Measurements from ENCODE around the gene AKNA. TPM values are rescaled to one million over a fixed set of nuclear protein-coding genes. Genes with fewer than 3 reads are reported as not detected.

Gene AKNA
- total RNA-seq, 1 experiment from 2014 or later, result 3.9 TPM

DNA sequence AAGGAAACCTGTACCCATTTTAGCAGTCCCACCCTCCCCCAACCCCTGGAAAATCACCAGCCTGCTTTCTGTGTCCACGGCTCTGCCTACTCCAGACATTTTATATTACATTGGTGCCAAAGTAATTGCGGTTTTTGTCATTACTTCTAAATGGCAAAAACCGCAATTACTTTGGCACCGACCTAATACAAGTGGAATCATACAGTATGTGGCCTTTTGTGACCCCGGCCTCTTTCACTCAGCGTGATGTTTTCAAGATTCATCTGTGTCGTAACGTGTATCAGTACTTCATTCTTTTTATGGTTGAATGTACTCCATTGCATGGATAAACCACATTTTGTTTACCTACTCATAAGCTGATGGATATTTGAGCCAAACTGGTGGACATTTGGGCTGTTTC, 74.6 kb downstream of the AKNA start:
- Mint-ChIP-seq H3K4me1 (ENCODE audit: low read depth, unreplicated experiment) (no peaks in the 10 kb centered on the region), H3K27me3 (ENCODE audit: unreplicated experiment) (no peaks in the 10 kb centered on the region), H3K27ac (ENCODE audit: unreplicated experiment) (no peak overlapping the region), H3K4me3 (ENCODE audit: low read depth, unreplicated experiment) (no peak overlapping the region), H3K9me3 (ENCODE audit: low read depth, unreplicated experiment) (no peaks in the 10 kb centered on the region), H3K36me3 (ENCODE audit: insufficient read depth, unreplicated experiment) (peaks cover 5% of the 10 kb centered on the region)
- DNase-seq, result no peak
- CTCF ChIA-PET, result no interaction called here
- intact Hi-C loops (cut with micrococcal nuclease; ENCODE audit: unreplicated experiment), result no loop called here
- TF ChIP-seq, protein P1, sequence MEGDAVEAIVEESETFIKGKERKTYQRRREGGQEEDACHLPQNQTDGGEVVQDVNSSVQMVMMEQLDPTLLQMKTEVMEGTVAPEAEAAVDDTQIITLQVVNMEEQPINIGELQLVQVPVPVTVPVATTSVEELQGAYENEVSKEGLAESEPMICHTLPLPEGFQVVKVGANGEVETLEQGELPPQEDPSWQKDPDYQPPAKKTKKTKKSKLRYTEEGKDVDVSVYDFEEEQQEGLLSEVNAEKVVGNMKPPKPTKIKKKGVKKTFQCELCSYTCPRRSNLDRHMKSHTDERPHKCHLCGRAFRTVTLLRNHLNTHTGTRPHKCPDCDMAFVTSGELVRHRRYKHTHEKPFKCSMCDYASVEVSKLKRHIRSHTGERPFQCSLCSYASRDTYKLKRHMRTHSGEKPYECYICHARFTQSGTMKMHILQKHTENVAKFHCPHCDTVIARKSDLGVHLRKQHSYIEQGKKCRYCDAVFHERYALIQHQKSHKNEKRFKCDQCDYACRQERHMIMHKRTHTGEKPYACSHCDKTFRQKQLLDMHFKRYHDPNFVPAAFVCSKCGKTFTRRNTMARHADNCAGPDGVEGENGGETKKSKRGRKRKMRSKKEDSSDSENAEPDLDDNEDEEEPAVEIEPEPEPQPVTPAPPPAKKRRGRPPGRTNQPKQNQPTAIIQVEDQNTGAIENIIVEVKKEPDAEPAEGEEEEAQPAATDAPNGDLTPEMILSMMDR (IDR thresholded peaks at IDR 0.05; ENCODE audit: unreplicated experiment), result no peak
- no TSS peak for BruUV-seq (replicated peaks)

DNA sequence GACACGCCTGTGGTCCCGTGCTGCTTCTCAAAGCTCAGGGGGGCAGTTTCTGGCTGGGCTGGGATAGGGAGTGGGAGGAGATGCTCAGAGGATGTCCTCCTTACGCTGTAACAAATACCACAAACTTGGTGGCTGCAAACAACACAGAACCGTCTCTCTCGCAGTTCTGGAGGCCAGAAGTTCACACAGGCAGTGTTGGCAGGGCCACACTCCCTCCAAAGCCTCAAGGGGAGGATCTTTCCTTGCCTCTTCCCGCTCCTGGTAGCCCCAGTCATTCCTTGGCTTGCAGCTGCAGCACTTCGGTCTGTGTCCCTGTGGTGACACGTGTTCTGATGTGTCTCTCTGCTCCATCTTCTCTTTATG, 75.3 kb downstream of the AKNA start:
- Mint-ChIP-seq H3K27me3 (ENCODE audit: unreplicated experiment) (no peaks in the 10 kb centered on the region), H3K4me1 (ENCODE audit: low read depth, unreplicated experiment) (no peaks in the 10 kb centered on the region), H3K27ac (ENCODE audit: unreplicated experiment) (no peak overlapping the region), H3K9me3 (ENCODE audit: low read depth, unreplicated experiment) (no peaks in the 10 kb centered on the region), H3K4me3 (ENCODE audit: low read depth, unreplicated experiment) (no peak overlapping the region), H3K36me3 (ENCODE audit: insufficient read depth, unreplicated experiment) (peaks cover 5% of the 10 kb centered on the region)
- intact Hi-C loops (cut with micrococcal nuclease; ENCODE audit: unreplicated experiment), result no loop called here
- BruUV-seq (replicated peaks), result no TSS peak
- TF ChIP-seq, protein P1 (IDR thresholded peaks at IDR 0.05; ENCODE audit: unreplicated experiment), result no peak
- CTCF ChIA-PET, result no interaction called here
- no peak for DNase-seq

DNA sequence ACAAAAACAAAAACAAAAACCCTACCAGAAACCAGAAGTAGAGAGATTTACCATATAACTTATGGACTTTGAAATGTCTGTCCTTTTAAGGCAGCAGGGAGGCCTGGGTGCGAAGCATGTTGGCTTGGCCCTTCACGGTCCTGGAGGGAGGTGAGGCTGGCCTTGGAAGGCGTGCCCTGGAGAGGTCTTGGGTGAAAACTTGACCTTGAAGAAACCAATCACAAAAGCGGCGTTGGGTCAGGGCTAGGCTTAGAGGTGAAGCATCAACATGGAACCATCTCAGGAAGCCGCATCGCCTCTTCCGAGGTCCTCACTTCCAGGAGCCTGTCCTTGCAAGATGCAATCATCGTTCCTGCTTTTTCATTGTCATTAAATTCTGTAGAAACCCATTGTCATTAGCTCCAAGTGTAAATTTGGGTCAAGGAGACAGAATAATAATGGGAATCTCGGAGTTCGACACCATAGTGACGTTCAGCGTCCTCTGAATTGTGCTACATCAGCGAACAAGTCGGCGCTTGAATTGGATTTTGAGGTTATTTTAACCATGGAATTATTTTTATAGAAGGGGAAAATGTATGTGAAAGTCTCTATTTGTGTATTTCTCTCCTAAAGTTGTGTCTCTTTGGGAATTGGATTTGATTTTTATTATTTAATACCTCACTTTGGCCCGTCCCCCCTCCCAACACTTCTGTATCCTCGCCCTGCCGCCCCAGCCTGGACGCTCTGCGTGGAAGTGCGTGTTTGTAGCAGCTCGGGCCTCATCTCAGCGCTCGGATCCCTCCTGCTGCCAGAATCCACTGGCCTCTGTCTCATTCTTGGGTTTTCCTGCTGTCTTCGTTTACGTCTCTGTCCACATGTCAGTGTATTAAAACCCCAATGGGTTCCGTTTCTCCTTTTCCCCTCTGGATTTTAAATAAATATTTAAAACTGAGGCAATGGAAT, 75.9 kb downstream of the AKNA start:
- H3K4me1 Mint-ChIP-seq (ENCODE audit: low read depth, unreplicated experiment), result no peaks in the 10 kb centered on the region
- DNase-seq, result no peak
- TF ChIP-seq, protein P1 (IDR thresholded peaks at IDR 0.05; ENCODE audit: unreplicated experiment), result no peak
- no peak overlapping the region for H3K27ac Mint-ChIP-seq (ENCODE audit: unreplicated experiment)
- H3K27me3 Mint-ChIP-seq (ENCODE audit: unreplicated experiment), result no peaks in the 10 kb centered on the region
- BruUV-seq (replicated peaks), result TSS peak; percentile 34
- no peak overlapping the region for H3K4me3 Mint-ChIP-seq (ENCODE audit: low read depth, unreplicated experiment)
- H3K36me3 Mint-ChIP-seq (ENCODE audit: insufficient read depth, unreplicated experiment), result peaks cover 5% of the 10 kb centered on the region
- H3K9me3 Mint-ChIP-seq (ENCODE audit: low read depth, unreplicated experiment), result no peaks in the 10 kb centered on the region
- intact Hi-C loops (cut with micrococcal nuclease; ENCODE audit: unreplicated experiment), result no loop called here
- CTCF ChIA-PET, result no interaction called here

DNA sequence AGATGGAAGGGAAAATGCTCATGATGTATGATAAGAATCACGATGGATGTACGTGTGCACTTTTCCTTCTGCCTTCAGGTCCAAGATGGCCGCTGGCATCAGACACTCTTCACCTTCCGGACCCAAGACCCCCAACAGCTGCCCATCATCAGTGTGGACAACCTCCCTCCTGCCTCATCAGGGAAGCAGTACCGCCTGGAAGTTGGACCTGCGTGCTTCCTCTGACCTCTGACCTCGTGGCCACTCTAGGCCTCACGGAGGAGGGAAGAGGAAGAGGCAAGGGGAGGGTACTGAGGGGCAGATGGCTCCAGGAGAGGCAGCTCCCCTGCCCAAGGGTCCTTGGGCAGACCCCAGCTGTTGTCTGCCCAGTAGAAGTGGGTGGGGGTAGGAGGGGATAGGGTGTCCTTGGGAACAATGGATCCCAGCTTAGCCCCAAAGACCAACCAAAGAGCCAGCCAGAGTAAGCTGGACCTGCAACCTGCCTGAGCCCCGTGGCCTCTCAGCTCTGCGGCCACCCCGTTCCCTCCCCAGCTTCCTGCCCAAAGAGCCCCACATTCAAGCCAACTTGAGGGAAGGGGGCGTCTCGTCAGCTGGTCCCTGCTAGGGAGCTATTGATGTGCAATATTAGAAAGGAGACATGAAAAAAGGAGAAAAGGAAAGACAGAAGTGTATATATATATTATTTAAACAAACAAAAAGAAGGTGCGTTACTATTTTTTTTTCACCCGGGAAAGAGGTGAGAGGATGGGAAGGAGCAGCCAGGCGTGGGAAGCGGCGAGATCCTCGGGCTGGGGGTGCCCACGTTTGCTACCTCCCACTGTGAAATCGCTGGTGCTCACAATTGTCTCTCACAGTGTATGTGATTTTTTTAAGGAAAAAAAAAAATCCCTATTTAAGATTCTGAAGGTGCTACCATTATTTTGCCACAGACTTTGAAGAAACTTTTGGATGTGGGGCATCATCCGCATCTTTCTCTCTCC, 77.0 kb downstream of the AKNA start:
- H3K27ac Mint-ChIP-seq (ENCODE audit: unreplicated experiment), result no peak overlapping the region

More for the DNA sequence above, 77.0 kb downstream of the AKNA start:
- intact Hi-C loops (cut with micrococcal nuclease; ENCODE audit: unreplicated experiment), result no loop called here
- peaks cover 5% of the 10 kb centered on the region for H3K36me3 Mint-ChIP-seq (ENCODE audit: insufficient read depth, unreplicated experiment)
- no peaks in the 10 kb centered on the region for H3K27me3 Mint-ChIP-seq (ENCODE audit: unreplicated experiment)
- CTCF ChIA-PET, result interaction anchor here (0.5 to 0.7 kb wide), 2 partner anchors 18 to 1931 kb away, joined by 3 read pairs; partner anchors contain the start of gene HSDL2
- no peaks in the 10 kb centered on the region for H3K4me1 Mint-ChIP-seq (ENCODE audit: low read depth, unreplicated experiment)
- TF ChIP-seq, protein P1 (IDR thresholded peaks at IDR 0.05; ENCODE audit: unreplicated experiment), result no peak
- no peaks in the 10 kb centered on the region for H3K9me3 Mint-ChIP-seq (ENCODE audit: low read depth, unreplicated experiment)
- DNase-seq, result no peak
- BruUV-seq (replicated peaks), result no TSS peak
- H3K4me3 Mint-ChIP-seq (ENCODE audit: low read depth, unreplicated experiment), result no peak overlapping the region

All from Calu3 (cell line).